ENCODE results near the gene ICE2.
A peak's percentile ranks its signal among the peaks of the same experiment; 100 is the strongest.

Gene ICE2

GRCh38 chr15:60379185-60379524, 99.8 kb downstream of the ICE2 start:
- H3K4me3 ChIP-seq (replicated peaks; ENCODE audit: low read depth, low read length): no peak overlapping the region
- TF ChIP-seq CTCF (IDR thresholded peaks at IDR 0.05; ENCODE audit: low read length, missing control alignments): no peak

DNA sequence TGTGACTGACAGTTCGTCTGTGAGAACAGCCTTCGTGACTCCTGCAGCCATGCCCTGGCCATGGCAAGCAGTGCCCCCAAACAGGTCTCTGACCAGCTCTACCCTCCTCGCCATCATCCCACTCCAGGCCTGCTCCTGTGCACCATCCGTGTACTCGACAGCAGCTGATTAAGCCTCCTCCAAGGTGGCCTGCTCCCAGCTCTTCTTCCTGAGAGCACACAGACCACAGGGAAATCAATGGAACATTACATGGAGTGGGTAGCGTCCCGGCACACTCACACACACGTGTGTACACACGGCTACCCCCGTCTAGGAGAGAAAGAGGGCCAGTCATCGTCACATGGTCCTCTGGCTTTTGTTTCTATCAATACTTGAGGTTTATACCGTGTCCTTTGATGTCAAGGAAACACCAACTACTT, 102.3 kb downstream of the ICE2 start:
- no peak for DNase-seq (ENCODE audit: low read depth)
- TF ChIP-seq CTCF (IDR thresholded peaks at IDR 0.05; ENCODE audit: low read length, missing control alignments): no peak
- no peak overlapping the region for H3K4me3 ChIP-seq (replicated peaks; ENCODE audit: low read depth, low read length)

More at GRCh38 chr15:60379185-60379524, 99.8 kb downstream of the ICE2 start:
- no peak for DNase-seq (ENCODE audit: low read depth)

DNA sequence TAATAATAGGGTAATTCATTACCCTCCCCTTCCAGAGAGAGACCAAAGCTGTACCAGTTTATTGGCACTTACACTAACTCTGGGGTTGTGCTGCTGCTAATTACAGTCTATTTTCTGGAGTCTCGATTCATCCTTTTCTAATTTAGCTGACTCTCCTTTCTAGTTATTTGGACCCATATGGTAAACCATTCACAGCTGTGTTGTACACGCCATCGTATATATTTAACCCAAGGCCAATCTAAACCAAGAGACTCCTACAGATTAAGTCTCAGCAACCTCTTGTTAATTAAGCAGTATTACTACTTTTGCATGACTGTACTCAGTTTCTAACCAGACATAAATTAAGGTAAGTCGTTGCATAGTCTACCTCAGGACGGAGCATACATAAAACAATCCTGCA, 103.6 kb downstream of the ICE2 start:
- TF ChIP-seq CTCF (IDR thresholded peaks at IDR 0.05; ENCODE audit: low read length, missing control alignments): no peak
- H3K4me3 ChIP-seq (replicated peaks; ENCODE audit: low read depth, low read length): no peak overlapping the region

DNA sequence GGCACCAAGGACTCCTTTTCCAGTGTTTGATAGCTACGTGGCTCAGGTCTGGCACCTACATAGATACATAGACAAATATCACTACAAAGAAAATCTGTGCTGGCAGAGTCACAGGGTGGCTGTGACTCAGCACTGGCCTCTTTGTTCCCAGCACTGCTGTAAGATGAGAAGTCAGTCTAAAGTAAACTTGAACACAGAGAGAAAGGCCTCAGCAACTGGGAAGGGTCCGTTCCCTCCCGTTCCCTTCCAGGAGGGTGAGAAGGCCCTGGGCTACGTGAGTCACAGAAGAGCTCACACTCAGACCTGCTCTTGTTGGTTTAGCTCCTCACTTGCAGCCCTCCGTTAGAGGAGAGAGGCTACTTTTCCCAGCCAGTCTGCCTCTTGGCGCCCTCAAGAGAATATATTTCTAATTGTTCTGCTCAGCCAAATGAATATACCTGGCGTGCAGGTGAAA, 104.3 kb downstream of the ICE2 start:
- peak; percentile 93 for DNase-seq (ENCODE audit: low read depth)
- no peak for TF ChIP-seq CTCF (IDR thresholded peaks at IDR 0.05; ENCODE audit: low read length, missing control alignments)
- no peak overlapping the region for H3K4me3 ChIP-seq (replicated peaks; ENCODE audit: low read depth, low read length)

More for the DNA sequence above, 103.6 kb downstream of the ICE2 start:
- no peak for DNase-seq (ENCODE audit: low read depth)

- no peak overlapping the region for H3K4me3 ChIP-seq (replicated peaks; ENCODE audit: low read depth, low read length)
- TF ChIP-seq CTCF (IDR thresholded peaks at IDR 0.05; ENCODE audit: low read length, missing control alignments): no peak
- no peak for DNase-seq (ENCODE audit: low read depth)
Observed at GRCh38 chr15:60374209-60374608, 104.7 kb downstream of the ICE2 start.

DNA sequence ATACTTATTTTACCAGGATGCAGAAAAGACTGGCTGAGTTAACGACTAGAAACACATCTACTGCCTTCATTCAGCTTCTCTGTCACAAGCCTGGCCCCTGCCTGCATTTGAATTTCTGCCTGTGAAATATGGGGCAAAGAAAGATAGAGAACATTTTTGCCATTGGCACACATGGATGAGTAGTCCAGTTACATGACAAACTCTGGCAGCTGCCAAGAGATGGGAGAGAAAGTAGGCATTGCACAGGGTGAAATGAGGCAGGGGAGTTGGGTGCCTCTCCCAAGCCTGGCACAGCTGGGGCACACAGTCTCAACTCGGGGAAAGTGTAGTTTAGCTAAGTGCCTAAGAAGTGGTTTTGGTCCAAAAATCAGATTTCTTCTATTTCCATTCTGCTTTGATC, 105.2 kb downstream of the ICE2 start:
- DNase-seq (ENCODE audit: low read depth): no peak
- H3K4me3 ChIP-seq (replicated peaks; ENCODE audit: low read depth, low read length): no peak overlapping the region
- no peak for TF ChIP-seq CTCF (IDR thresholded peaks at IDR 0.05; ENCODE audit: low read length, missing control alignments)

GRCh38 chr15:60373327-60373726, 105.6 kb downstream of the ICE2 start:
- TF ChIP-seq CTCF (IDR thresholded peaks at IDR 0.05; ENCODE audit: low read length, missing control alignments): no peak
- no peak for DNase-seq (ENCODE audit: low read depth)
- no peak overlapping the region for H3K4me3 ChIP-seq (replicated peaks; ENCODE audit: low read depth, low read length)

Measured in fibroblast of pulmonary artery (primary cell).